ENCODE results near the gene TAF13. TPM values are rescaled to one million over a fixed set of nuclear protein-coding genes. Genes with fewer than 3 reads are reported as not detected.

Gene TAF13
- total and polyA plus RNA-seq, 2 of the 4 experiments (the other 2 are of a cell fraction), result 13.1 to 42.5 TPM

- no peak overlapping the region for H2AK5ac ChIP-seq (ENCODE audit: low read depth, low read length)
- POLR2A ChIA-PET (ENCODE audit: unreplicated experiment), result no interaction called here
- H3K9me3 ChIP-seq (ENCODE audit: control insufficient read depth, insufficient read depth, low read length), result no peaks in the 10 kb centered on the region
- H2BK20ac ChIP-seq (ENCODE audit: low read depth, low read length), result no peak overlapping the region
- H4K91ac ChIP-seq (ENCODE audit: insufficient read depth, low read depth, low read length), result no peak overlapping the region
- H3K27ac ChIP-seq (ENCODE audit: insufficient read depth, low read length), result peak overlapping the region; percentile 8; the same call in 1 of the 2 replicates
- WGBS, 2 experiments (ENCODE audit: extremely low coverage in 2 of 2, insufficient read length in 1 of 2), result no CpG with 5 or more reads among the region's 3 CpGs
- TSS peak; percentile 59 for BruUV-seq (replicated peaks)
- CTCF ChIA-PET, result interaction anchor here (0.6 to 1.5 kb wide), 3 partner anchors 12 to 59 kb away, joined by 3 to 4 read pairs (median 4); no protein-coding TSS in a partner anchor
- peak overlapping the region; percentile 99 for H3K4me3 ChIP-seq (ENCODE audit: insufficient read depth, low read depth, low read length)
- H3K23ac ChIP-seq (ENCODE audit: low read depth, low read length), result peak overlapping the region; percentile 28; the same call in 1 of the 2 replicates
- peaks cover 3% of the 10 kb centered on the region; the same call in 1 of the 2 replicates for H3K9me1 ChIP-seq (ENCODE audit: insufficient read depth, low read length)
- H3K4me1 ChIP-seq (ENCODE audit: control insufficient read depth, insufficient read depth, low read length), result no peaks in the 10 kb centered on the region; the same call in 1 of the 2 replicates
- H4K20me1 ChIP-seq (ENCODE audit: insufficient read depth, low read length), result peaks cover 5% of the 10 kb centered on the region; the same call in 1 of the 2 replicates
- TF ChIP-seq CEBPB (IDR thresholded peaks at IDR 0.05; ENCODE audit: low read depth, low read length) (no peak), CTCF (conservative IDR thresholded peaks at IDR 0.05; ENCODE audit: low read depth, low read length) (no peak), BHLHE40 (IDR thresholded peaks at IDR 0.05; ENCODE audit: low read depth, low read length) (no peak), RFX5 (IDR thresholded peaks at IDR 0.05; ENCODE audit: low read depth, low read length) (no peak), SMC3 (IDR thresholded peaks at IDR 0.05; ENCODE audit: low read depth, low read length) (no peak), USF2 (IDR thresholded peaks at IDR 0.05; ENCODE audit: low read depth, low read length) (no peak), MAZ (IDR thresholded peaks at IDR 0.05; ENCODE audit: borderline replicate concordance, low read depth, low read length) (no peak)
- peak overlapping the region; percentile 24; the same call in 1 of the 2 replicates for H3K14ac ChIP-seq (replicated peaks; ENCODE audit: low read depth, low read length)
- H2BK120ac ChIP-seq (ENCODE audit: low read depth, low read length), result no peak overlapping the region
- H3K79me1 ChIP-seq (ENCODE audit: low read depth in 1 of 2, low read length in 2 of 2), result peaks cover 0 to 27% of the 10 kb centered on the region in 2 experiments; a peak in 2 of 4 replicates
- H4K8ac ChIP-seq (ENCODE audit: low read depth in 2 of 2, low read length in 2 of 2), result peak overlapping the region in 1 of 2 experiments; percentile 35; a peak in 1 of 4 replicates
- H3K18ac ChIP-seq (ENCODE audit: low read depth, low read length), result no peak overlapping the region
- H3K4me2 ChIP-seq (ENCODE audit: low read depth, low read length), result peak overlapping the region; percentile 98
- peak overlapping the region; percentile 60; the same call in 1 of the 2 replicates for H3K56ac ChIP-seq (ENCODE audit: extremely low read depth, insufficient read depth, low read length)
- no peak overlapping the region; the same call in 1 of the 2 replicates for H3K4ac ChIP-seq (ENCODE audit: low read depth, low read length)
- in situ Hi-C loops (cut with MboI; ENCODE audit: low sequenced_read_pairs) (no loop called here), intact Hi-C loops (cut with micrococcal nuclease) (no loop called here), dilution Hi-C loops (cut with HindIII; ENCODE audit: low sequenced_read_pairs, unreplicated experiment) (no loop called here)
- peak overlapping the region; percentile 59; the same call in 1 of the 2 replicates for H4K5ac ChIP-seq (ENCODE audit: low read depth, low read length)
- no peaks in the 10 kb centered on the region for H3K36me3 ChIP-seq (ENCODE audit: control insufficient read depth, insufficient read depth, low read length)
- H3K27me3 ChIP-seq (ENCODE audit: control insufficient read depth, insufficient read depth, low read length), result no peaks in the 10 kb centered on the region
- no peak overlapping the region for H2BK15ac ChIP-seq (ENCODE audit: low read depth, low read length)
- ATAC-seq (ENCODE audit: low read depth) (no peak), DNase-seq (no peak)
- no peak overlapping the region for H2AK9ac ChIP-seq (replicated peaks; ENCODE audit: low read depth, low read length, poor library complexity)
- H3K9ac ChIP-seq (ENCODE audit: low read depth, low read length), result peak overlapping the region; percentile 87
- H2BK5ac ChIP-seq (ENCODE audit: low read depth, low read length, poor library complexity, severe bottlenecking), result peak overlapping the region; percentile 40
- H2AFZ ChIP-seq (replicated peaks; ENCODE audit: low read length, poor library complexity), result no peak overlapping the region
Measured at GRCh38 chr1:109040627-109040988, 35.2 kb downstream of the TAF13 start.

Data from IMR-90 (cell line).